Keratinocyte (primary cell): ENCODE measurements around the gene SFTPB. TPM values are rescaled to one million over a fixed set of nuclear protein-coding genes. Genes with fewer than 3 reads are reported as not detected.

Experiments
- DNase-seq: peaks from one replicate; pipeline ENCODE4 v3.0.0-alpha.2; 2011; ENCODE audit warnings: low read depth, missing footprints, low spot score
- FAIRE-seq: peaks from 2 replicates; lab custom pipeline; 2011; peaks lifted over from hg19 to GRCh38; lab: Jason Lieb, UNC
- H2AFZ ChIP-seq: 2 replicates; pipeline ENCODE4 v1.6.0; 2012; ENCODE audit warnings: low read length, control low read depth, inconsistent platforms; ENCODE audit not compliant: control insufficient read depth
- H3K27ac ChIP-seq: 2 replicates; pipeline ENCODE4 v1.5.1; 2011; ENCODE audit warnings: low read length; ENCODE audit not compliant: control insufficient read depth, insufficient read depth
- H3K27me3 ChIP-seq: 3 replicates; pipeline ENCODE4 v1.6.0; 2011; ENCODE audit warnings: low read length; ENCODE audit not compliant: control insufficient read depth, insufficient read depth; ENCODE audit errors: extremely low read depth
- H3K36me3 ChIP-seq, 2 experiments: 2 replicates in 1 of 2; 3 replicates in 1 of 2; pipeline ENCODE4 v1.5.1; 2011; ENCODE audit warnings: low read length in 2 of 2, mild to moderate bottlenecking in 1 of 2; ENCODE audit not compliant: control insufficient read depth in 2 of 2, insufficient read depth in 2 of 2; ENCODE audit errors: extremely low read depth in 1 of 2
- H3K4me1 ChIP-seq: 3 replicates; pipeline ENCODE4 v1.5.1; 2011; ENCODE audit warnings: low read length; ENCODE audit not compliant: control insufficient read depth, insufficient read depth; ENCODE audit errors: extremely low read depth
- H3K4me2 ChIP-seq: 3 replicates; pipeline ENCODE4 v1.6.0; 2011; ENCODE audit warnings: low read depth, low read length; ENCODE audit not compliant: control insufficient read depth, insufficient read depth; ENCODE audit errors: extremely low read depth
- H3K4me3 ChIP-seq, 3 experiments: fragments of 200-600 bp in 1 of 3; sonication (generic) in 1 of 3; 2 replicates in 2 of 3; 3 replicates in 1 of 3; pipeline ENCODE4 v1.5.1; 2011 to 2016; ENCODE audit warnings: low read length in 3 of 3, mild to moderate bottlenecking in 3 of 3, control low read depth in 2 of 3, inconsistent platforms in 1 of 3, low read depth in 1 of 3, mixed read lengths in 1 of 3, mixed run types in 1 of 3, moderate library complexity in 1 of 3; ENCODE audit not compliant: control insufficient read depth in 2 of 3, insufficient read depth in 2 of 3; ENCODE audit errors: extremely low read depth in 1 of 3
- H3K79me2 ChIP-seq: 2 replicates; pipeline ENCODE4 v1.6.0; 2012; ENCODE audit warnings: low read length; ENCODE audit not compliant: control insufficient read depth, insufficient read depth
- H3K9ac ChIP-seq: 3 replicates; pipeline ENCODE4 v1.6.0; 2011; ENCODE audit warnings: low read length; ENCODE audit not compliant: control insufficient read depth, insufficient read depth; ENCODE audit errors: extremely low read depth
- H3K9me1 ChIP-seq: 3 replicates; pipeline ENCODE4 v1.6.0; 2011; ENCODE audit warnings: low read length; ENCODE audit not compliant: control insufficient read depth, insufficient read depth; ENCODE audit errors: extremely low read depth
- H3K9me3 ChIP-seq: 2 replicates; pipeline ENCODE4 v1.5.1; 2012; ENCODE audit warnings: low read depth, low read length; ENCODE audit not compliant: control insufficient read depth
- H4K20me1 ChIP-seq: 3 replicates; pipeline ENCODE4 v1.6.0; 2011; ENCODE audit warnings: low read length; ENCODE audit not compliant: control insufficient read depth, insufficient read depth; ENCODE audit errors: extremely low read depth
- EZH2 ChIP-seq: IDR thresholded peaks from one replicate; pipeline ENCODE4 v1.6.1; 2012; ENCODE audit warnings: inconsistent platforms, mild to moderate bottlenecking, low read length, moderate library complexity
- dilution Hi-C: fragments of 300-500 bp; cut with MboI; formaldehyde crosslinking; loops from one replicate; pipeline ENCODE4 v1.7.0; 2020; ENCODE audit warnings: low sequenced_read_pairs; ENCODE audit not compliant: extremely low pct_ligation_motif_present
- polyA plus RNA-seq, 5 experiments: library from polyadenylated mRNA; depleted of rRNA in 3 of 5; stranded (reverse) in 3 of 5; stranded (forward) in 1 of 5; unstranded in 1 of 5; fragments of >200 nt; gene quantifications; 1 replicate in 1 of 5; 2 replicates in 3 of 5; 3 replicates in 1 of 5; pipeline versions ENCODE4 v1.2.1 to v1.2.3, GENCODE V29; 2011 to 2012; ENCODE audit warnings: missing spikeins in 2 of 5, low read depth in 1 of 5, low replicate concordance in 1 of 5
- TF ChIP-seq, protein P1 (sequence below), 3 experiments: IDR thresholded peaks in 1 of 3; conservative IDR thresholded peaks in 1 of 3; optimal IDR thresholded peaks in 1 of 3; 2 replicates in 2 of 3; 3 replicates in 1 of 3; pipeline versions ENCODE3 to v1.5.1; 2011; ENCODE audit warnings: low read length in 3 of 3, mild to moderate bottlenecking in 3 of 3, moderate library complexity in 2 of 3, control low read depth in 1 of 3, inconsistent platforms in 1 of 3; ENCODE audit not compliant: insufficient read depth in 2 of 3; ENCODE audit errors: extremely low read depth in 1 of 3

SFTPB gene
- polyA plus RNA-seq, 1 donor (not counting 4 experiments of a cell fraction or from before 2014, with no cell fraction given), result not detected

DNA sequence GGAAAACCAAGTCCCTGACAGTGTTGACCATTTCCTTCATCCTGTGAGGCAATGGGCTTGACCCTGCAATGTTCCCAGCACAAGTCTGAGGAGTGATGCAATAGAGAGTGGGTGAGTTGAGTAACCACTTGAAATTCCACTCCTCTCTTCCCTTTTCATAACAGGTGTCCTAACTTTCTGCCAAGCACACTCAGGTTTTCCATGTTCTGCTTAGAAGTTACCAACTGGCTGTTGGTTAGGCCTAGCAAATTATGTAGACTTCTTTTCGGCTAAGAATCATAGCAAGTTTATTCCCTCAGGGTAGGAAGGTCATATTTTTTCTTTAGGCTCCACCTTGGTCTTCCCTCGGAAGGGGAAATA is 37.7 kb upstream of the SFTPB start:
- FAIRE-seq (peak; percentile 82), DNase-seq (peak; percentile 35)
- Histone ChIP-seq H3K27ac (no peak overlapping the region), H3K4me3 (no peak overlapping the region), H3K4me1 (peaks cover 28% of the 10 kb centered on the region), H3K9me3 (no peaks in the 10 kb centered on the region), H3K9ac (no peak overlapping the region), H2AFZ (no peak overlapping the region), H3K79me2 (no peaks in the 10 kb centered on the region), H3K9me1 (no peaks in the 10 kb centered on the region), H4K20me1 (no peaks in the 10 kb centered on the region), H3K27me3 (peaks cover 10% of the 10 kb centered on the region), H3K4me2 (peak overlapping the region; percentile 57), H3K36me3 (no peaks in the 10 kb centered on the region)
- TF ChIP-seq, protein P1, sequence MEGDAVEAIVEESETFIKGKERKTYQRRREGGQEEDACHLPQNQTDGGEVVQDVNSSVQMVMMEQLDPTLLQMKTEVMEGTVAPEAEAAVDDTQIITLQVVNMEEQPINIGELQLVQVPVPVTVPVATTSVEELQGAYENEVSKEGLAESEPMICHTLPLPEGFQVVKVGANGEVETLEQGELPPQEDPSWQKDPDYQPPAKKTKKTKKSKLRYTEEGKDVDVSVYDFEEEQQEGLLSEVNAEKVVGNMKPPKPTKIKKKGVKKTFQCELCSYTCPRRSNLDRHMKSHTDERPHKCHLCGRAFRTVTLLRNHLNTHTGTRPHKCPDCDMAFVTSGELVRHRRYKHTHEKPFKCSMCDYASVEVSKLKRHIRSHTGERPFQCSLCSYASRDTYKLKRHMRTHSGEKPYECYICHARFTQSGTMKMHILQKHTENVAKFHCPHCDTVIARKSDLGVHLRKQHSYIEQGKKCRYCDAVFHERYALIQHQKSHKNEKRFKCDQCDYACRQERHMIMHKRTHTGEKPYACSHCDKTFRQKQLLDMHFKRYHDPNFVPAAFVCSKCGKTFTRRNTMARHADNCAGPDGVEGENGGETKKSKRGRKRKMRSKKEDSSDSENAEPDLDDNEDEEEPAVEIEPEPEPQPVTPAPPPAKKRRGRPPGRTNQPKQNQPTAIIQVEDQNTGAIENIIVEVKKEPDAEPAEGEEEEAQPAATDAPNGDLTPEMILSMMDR (optimal IDR thresholded peaks at IDR 0.05 in 1 of 3, IDR thresholded peaks at IDR 0.05 in 1 of 3, conservative IDR thresholded peaks at IDR 0.05 in 1 of 3; ENCODE audit: extremely low read depth in 1 of 3, insufficient read depth in 2 of 3, low read length in 3 of 3), result no peak
- TF ChIP-seq EZH2, result no peak
- dilution Hi-C loops, result loop anchor here (25.0 kb wide), 1 partner anchor 107 kb away; no protein-coding TSS in a partner anchor

DNA sequence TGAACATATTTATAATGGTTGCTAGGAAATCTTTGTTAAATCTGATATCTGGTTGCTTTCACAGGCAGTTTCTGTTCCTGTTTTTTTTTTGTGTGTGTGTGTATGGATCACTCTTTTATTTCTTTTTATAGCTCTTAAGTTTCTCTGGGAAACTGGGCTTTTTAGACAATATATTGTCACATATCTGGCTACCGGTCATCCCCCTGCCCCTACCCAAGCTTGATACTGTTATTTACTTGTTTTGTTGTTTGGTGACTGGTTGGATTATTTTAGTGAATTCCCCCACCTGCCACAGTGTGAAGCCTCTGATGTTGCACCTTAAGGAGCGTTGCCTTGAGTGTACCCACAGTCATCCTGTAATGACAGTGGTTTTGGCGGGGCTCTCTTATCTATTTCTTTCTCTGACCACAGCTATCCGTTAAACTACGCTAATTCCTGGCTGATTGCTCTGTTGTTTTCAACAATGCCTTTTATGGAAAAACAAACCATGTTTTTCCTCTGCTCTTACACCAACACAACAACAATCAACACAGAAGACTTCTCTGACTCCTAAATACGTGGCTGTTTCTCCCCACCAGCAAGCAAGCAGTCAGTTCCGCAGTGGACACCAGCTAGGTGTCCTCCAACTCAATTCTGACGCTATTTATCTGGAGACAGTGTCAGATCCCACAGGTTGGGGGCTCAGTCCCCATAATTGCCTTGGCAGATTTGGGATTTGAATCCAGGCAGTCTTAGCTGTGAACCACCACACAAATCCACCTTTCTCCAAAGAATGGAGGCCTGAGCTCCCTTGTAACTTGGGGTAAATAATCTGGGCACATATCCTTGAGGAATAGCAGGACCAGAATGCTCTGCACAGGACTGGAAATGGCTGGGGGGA is 37.0 kb upstream of the SFTPB start:
- no peak for DNase-seq
- Histone ChIP-seq H3K27me3 (peaks cover 8% of the 10 kb centered on the region), H3K27ac (no peak overlapping the region), H2AFZ (no peak overlapping the region), H3K4me1 (peaks cover 28% of the 10 kb centered on the region), H3K4me2 (peak overlapping the region; percentile 57), H4K20me1 (no peaks in the 10 kb centered on the region), H3K4me3 (no peak overlapping the region), H3K36me3 (no peaks in the 10 kb centered on the region), H3K9me1 (no peaks in the 10 kb centered on the region), H3K79me2 (no peaks in the 10 kb centered on the region), H3K9ac (no peak overlapping the region), H3K9me3 (no peaks in the 10 kb centered on the region)
- TF ChIP-seq, protein P1 (optimal IDR thresholded peaks at IDR 0.05 in 1 of 3, IDR thresholded peaks at IDR 0.05 in 1 of 3, conservative IDR thresholded peaks at IDR 0.05 in 1 of 3; ENCODE audit: extremely low read depth in 1 of 3, insufficient read depth in 2 of 3, low read length in 3 of 3), result no peak
- TF ChIP-seq EZH2, result no peak
- dilution Hi-C loops, result loop anchor here (25.0 kb wide), 1 partner anchor 107 kb away; no protein-coding TSS in a partner anchor
- no peak for FAIRE-seq
